K562 (cell line): ENCODE results near the gene ICAM3. TPM values are rescaled to one million over a fixed set of nuclear protein-coding genes. Genes with fewer than 3 reads are reported as not detected.
A peak's percentile ranks its signal among the peaks of the same experiment; 100 is the strongest.

Experiments
- ARID3B ChIP-seq: fragments of 250-450 bp; sonication (Bioruptor Pico); IDR thresholded peaks from 2 replicates; pipeline ENCODE4 v1.4.0; 2020; ENCODE audit warnings: borderline replicate concordance
- FOXJ2 ChIP-seq: fragments of 200-800 bp; sonication (Bioruptor generic); IDR thresholded peaks from 2 replicates; pipeline ENCODE4 v1.6.1; 2016; ENCODE audit warnings: missing genetic modification characterization, missing compliant biosample characterization
- FOXM1 ChIP-seq, 2 experiments: fragments of 450-650 bp in 1 of 2; sonication (generic) in 1 of 2; formaldehyde crosslinking in 1 of 2; IDR thresholded peaks; 2 replicates each; pipeline versions ENCODE4 v1.6.1 to v1.9.0; 2017 to 2022; ENCODE audit warnings: low read depth in 2 of 2, mild to moderate bottlenecking in 2 of 2, missing genetic modification reagents in 1 of 2, moderate library complexity in 1 of 2
- GTF2A2 ChIP-seq: IDR thresholded peaks from 2 replicates; pipeline ENCODE4 v1.6.1; 2016; ENCODE audit warnings: mild to moderate bottlenecking, missing genetic modification characterization, missing compliant biosample characterization
- HDAC2 ChIP-seq: fragments of 450-650 bp; IDR thresholded peaks from 2 replicates; pipeline ENCODE4 v1.6.1; 2016; ENCODE audit warnings: mild to moderate bottlenecking
- HDGF ChIP-seq: fragments of 450-650 bp; IDR thresholded peaks from 2 replicates; pipeline ENCODE4 v1.6.1; 2016
- MAX ChIP-seq: sonication (generic); formaldehyde crosslinking; IDR thresholded peaks from 2 replicates; pipeline ENCODE4 v1.9.0; 2022; ENCODE audit warnings: mild to moderate bottlenecking, missing genetic modification reagents
- NFRKB ChIP-seq: fragments of 450-650 bp; IDR thresholded peaks from 2 replicates; pipeline ENCODE4 v1.6.1; 2016; ENCODE audit warnings: low read depth
- RAD51 ChIP-seq: fragments of 450-650 bp; IDR thresholded peaks from 2 replicates; pipeline ENCODE4 v1.7.1; 2016; ENCODE audit warnings: low read depth, mild to moderate bottlenecking, borderline replicate concordance
- SMAD1 ChIP-seq: fragments of 150-350 bp; IDR thresholded peaks from 2 replicates; pipeline ENCODE4 v1.6.1; 2014; ENCODE audit warnings: low read length, low read depth; ENCODE audit not compliant: partially characterized antibody
- SRF ChIP-seq, 2 experiments: fragments of 250-450, 450-650 bp in 1 of 2; sonication (Bioruptor Pico) in 1 of 2; sonication (generic) in 1 of 2; formaldehyde crosslinking; IDR thresholded peaks; 2 replicates each; pipeline versions ENCODE4 v1.5.0 to v1.5.1; 2020 to 2022; ENCODE audit warnings: mild to moderate bottlenecking in 1 of 2, missing genetic modification reagents in 1 of 2
- TAF1 ChIP-seq: IDR thresholded peaks from 2 replicates; pipeline ENCODE4 v1.6.1; 2011; ENCODE audit warnings: mild to moderate bottlenecking, low read length, moderate library complexity; ENCODE audit not compliant: insufficient read depth, control insufficient read depth, severe bottlenecking; ENCODE audit errors: extremely low read depth
- TCF3 ChIP-seq: sonication (generic); formaldehyde crosslinking; IDR thresholded peaks from 2 replicates; pipeline ENCODE4 v1.4.0; 2020; ENCODE audit warnings: mild to moderate bottlenecking, missing genetic modification reagents
- TFAM ChIP-seq: fragments of 250-450 bp; sonication (Bioruptor Pico); conservative IDR thresholded peaks from 2 replicates; pipeline ENCODE4 v1.5.0; 2021; ENCODE audit warnings: mild to moderate bottlenecking, moderate library complexity
- TFAP4 ChIP-seq: sonication (generic); formaldehyde crosslinking; IDR thresholded peaks from 2 replicates; pipeline ENCODE4 v1.8.0; 2022; ENCODE audit warnings: missing genetic modification reagents, mild to moderate bottlenecking, moderate library complexity, borderline replicate concordance
- polyA plus RNA-seq, 8 experiments: library from polyadenylated mRNA; depleted of rRNA in 4 of 8; stranded (reverse) in 5 of 8; unstranded in 3 of 8; fragments of >200 nt; fragmentation: Nextera tagmentation in 2 of 8; fragmentation: Illumina TruSeq in 1 of 8; extraction: Ambion mirVana in 2 of 8; extraction: Trizol in 1 of 8; gene quantifications; 2 replicates each; pipeline versions ENCODE4 v1.2.1 to v1.2.3, GENCODE V29; 2011 to 2014; ENCODE audit warnings: inconsistent platforms in 1 of 8, missing spikeins in 1 of 8
- total RNA-seq, 7 experiments: library from RNA; depleted of rRNA in 6 of 7; stranded (reverse); fragments of >200 nt in 6 of 7; fragmentation: Illumina TruSeq in 2 of 7; extraction: Trizol in 2 of 7; gene quantifications; 2 replicates each; pipeline versions ENCODE4 v1.2.1 to v1.2.3, GENCODE V29; 2011 to 2021; ENCODE audit warnings: low replicate concordance in 1 of 7
- TF ChIP-seq, protein P1 (sequence below), 2 experiments: IDR thresholded peaks; 2 replicates each; pipeline ENCODE4 v1.6.1; 2011; ENCODE audit warnings: borderline replicate concordance in 1 of 2, control low read depth in 1 of 2, low read depth in 1 of 2, low read length in 1 of 2, mild to moderate bottlenecking in 1 of 2, mixed read lengths in 1 of 2, moderate library complexity in 1 of 2; ENCODE audit not compliant: insufficient read depth in 1 of 2, insufficient read length in 1 of 2, poor library complexity in 1 of 2, severe bottlenecking in 1 of 2; ENCODE audit errors: extremely low read depth in 1 of 2
- TF ChIP-seq, protein P2 (sequence below): sonication (generic); formaldehyde crosslinking; IDR thresholded peaks from 2 replicates; pipeline ENCODE4 v1.8.1; 2023; ENCODE audit warnings: missing genetic modification reagents, mild to moderate bottlenecking, borderline replicate concordance

Gene ICAM3
- total and polyA plus RNA-seq, 9 of the 15 experiments (the other 6 are each of a cell fraction or from before 2014, with no cell fraction given): 6.5 to 39.5 (median 24.2) TPM

DNA sequence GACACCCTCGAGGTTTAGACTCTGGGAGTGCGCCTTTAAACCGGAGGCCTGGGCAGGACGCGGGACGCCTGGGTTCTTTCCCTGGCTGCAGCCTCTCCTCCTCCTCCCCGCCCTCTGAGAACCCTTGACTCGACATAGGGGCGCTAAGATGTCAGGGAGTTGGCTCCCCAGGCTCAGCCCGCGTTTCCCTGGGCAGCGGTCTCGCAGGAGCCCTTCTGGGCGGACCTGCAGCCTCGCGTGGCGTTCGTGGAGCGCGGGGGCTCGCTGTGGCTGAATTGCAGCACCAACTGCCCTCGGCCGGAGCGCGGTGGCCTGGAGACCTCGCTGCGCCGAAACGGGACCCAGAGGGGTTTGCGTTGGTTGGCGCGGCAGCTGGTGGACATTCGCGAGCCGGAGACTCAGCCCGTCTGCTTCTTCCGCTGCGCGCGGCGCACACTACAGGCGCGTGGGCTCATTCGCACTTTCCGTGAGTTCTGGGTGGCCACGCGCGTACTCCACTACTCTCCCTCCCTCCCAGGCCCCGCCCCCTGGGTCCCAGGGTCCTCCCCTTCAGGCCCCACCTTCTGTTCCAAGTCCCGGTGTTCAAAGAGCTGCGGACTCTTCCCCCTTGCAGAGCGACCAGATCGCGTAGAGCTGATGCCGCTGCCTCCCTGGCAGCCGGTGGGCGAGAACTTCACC is 48.4 kb downstream of the ICAM3 start (continued):
- TF ChIP-seq HDAC2: peak; percentile 52; the same call in 1 of the 2 replicates
- no peak for TF ChIP-seq RAD51
- TF ChIP-seq NFRKB: peak; percentile 28; the same call in 1 of the 2 replicates
- no peak for TF ChIP-seq ARID3B
- peak; percentile 53 for TF ChIP-seq TFAP4 (CRISPR knock-in tag)
- TF ChIP-seq FOXJ2 (tag): no peak
- TF ChIP-seq, protein P1, sequence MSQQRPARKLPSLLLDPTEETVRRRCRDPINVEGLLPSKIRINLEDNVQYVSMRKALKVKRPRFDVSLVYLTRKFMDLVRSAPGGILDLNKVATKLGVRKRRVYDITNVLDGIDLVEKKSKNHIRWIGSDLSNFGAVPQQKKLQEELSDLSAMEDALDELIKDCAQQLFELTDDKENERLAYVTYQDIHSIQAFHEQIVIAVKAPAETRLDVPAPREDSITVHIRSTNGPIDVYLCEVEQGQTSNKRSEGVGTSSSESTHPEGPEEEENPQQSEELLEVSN (IDR thresholded peaks at IDR 0.05; ENCODE audit: borderline replicate concordance in 1 of 2, extremely low read depth in 1 of 2, insufficient read depth in 1 of 2, insufficient read length in 1 of 2, low read depth in 1 of 2, low read length in 1 of 2, poor library complexity in 1 of 2, severe bottlenecking in 1 of 2): peak in 1 of 2 experiments; percentile 67
- TF ChIP-seq FOXM1 (IDR thresholded peaks at IDR 0.05; ENCODE audit: low read depth): no peak
- TF ChIP-seq FOXM1 (CRISPR knock-in tag; IDR thresholded peaks at IDR 0.05; ENCODE audit: low read depth): 0 out of 2 replicates have a peak, but pooled peaks have one; percentile 67
- TF ChIP-seq SMAD1: no peak
- peak; percentile 61; the same call in 1 of the 2 replicates for TF ChIP-seq MAX (CRISPR knock-in tag)
- peak; percentile 65 for TF ChIP-seq TAF1
- TF ChIP-seq GTF2A2 (tag): no peak
- peak; percentile 24; the same call in 1 of the 2 replicates for TF ChIP-seq TCF3 (CRISPR knock-in tag)
- TF ChIP-seq, protein P2, sequence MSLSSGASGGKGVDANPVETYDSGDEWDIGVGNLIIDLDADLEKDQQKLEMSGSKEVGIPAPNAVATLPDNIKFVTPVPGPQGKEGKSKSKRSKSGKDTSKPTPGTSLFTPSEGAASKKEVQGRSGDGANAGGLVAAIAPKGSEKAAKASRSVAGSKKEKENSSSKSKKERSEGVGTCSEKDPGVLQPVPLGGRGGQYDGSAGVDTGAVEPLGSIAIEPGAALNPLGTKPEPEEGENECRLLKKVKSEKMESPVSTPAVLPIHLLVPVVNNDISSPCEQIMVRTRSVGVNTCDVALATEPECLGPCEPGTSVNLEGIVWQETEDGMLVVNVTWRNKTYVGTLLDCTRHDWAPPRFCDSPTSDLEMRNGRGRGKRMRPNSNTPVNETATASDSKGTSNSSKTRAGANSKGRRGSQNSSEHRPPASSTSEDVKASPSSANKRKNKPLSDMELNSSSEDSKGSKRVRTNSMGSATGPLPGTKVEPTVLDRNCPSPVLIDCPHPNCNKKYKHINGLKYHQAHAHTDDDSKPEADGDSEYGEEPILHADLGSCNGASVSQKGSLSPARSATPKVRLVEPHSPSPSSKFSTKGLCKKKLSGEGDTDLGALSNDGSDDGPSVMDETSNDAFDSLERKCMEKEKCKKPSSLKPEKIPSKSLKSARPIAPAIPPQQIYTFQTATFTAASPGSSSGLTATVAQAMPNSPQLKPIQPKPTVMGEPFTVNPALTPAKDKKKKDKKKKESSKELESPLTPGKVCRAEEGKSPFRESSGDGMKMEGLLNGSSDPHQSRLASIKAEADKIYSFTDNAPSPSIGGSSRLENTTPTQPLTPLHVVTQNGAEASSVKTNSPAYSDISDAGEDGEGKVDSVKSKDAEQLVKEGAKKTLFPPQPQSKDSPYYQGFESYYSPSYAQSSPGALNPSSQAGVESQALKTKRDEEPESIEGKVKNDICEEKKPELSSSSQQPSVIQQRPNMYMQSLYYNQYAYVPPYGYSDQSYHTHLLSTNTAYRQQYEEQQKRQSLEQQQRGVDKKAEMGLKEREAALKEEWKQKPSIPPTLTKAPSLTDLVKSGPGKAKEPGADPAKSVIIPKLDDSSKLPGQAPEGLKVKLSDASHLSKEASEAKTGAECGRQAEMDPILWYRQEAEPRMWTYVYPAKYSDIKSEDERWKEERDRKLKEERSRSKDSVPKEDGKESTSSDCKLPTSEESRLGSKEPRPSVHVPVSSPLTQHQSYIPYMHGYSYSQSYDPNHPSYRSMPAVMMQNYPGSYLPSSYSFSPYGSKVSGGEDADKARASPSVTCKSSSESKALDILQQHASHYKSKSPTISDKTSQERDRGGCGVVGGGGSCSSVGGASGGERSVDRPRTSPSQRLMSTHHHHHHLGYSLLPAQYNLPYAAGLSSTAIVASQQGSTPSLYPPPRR (CRISPR knock-in tag): no peak
- no peak for TF ChIP-seq TFAM (CRISPR knock-in tag)
- 0 out of 2 replicates have a peak, but pooled peaks have one; percentile 49 for TF ChIP-seq HDGF
- no peak for TF ChIP-seq SRF (CRISPR knock-in tag; IDR thresholded peaks at IDR 0.05)
